ENCODE measurements around the gene PLEKHO1.

PLEKHO1 gene

GRCh38 chr1:150150133-150151021 is 661 bp downstream of the PLEKHO1 start:
- peak in 1 of 2 donors; percentile 26 for DNase-seq (ENCODE audit: low read depth in 2 of 2)

DNA sequence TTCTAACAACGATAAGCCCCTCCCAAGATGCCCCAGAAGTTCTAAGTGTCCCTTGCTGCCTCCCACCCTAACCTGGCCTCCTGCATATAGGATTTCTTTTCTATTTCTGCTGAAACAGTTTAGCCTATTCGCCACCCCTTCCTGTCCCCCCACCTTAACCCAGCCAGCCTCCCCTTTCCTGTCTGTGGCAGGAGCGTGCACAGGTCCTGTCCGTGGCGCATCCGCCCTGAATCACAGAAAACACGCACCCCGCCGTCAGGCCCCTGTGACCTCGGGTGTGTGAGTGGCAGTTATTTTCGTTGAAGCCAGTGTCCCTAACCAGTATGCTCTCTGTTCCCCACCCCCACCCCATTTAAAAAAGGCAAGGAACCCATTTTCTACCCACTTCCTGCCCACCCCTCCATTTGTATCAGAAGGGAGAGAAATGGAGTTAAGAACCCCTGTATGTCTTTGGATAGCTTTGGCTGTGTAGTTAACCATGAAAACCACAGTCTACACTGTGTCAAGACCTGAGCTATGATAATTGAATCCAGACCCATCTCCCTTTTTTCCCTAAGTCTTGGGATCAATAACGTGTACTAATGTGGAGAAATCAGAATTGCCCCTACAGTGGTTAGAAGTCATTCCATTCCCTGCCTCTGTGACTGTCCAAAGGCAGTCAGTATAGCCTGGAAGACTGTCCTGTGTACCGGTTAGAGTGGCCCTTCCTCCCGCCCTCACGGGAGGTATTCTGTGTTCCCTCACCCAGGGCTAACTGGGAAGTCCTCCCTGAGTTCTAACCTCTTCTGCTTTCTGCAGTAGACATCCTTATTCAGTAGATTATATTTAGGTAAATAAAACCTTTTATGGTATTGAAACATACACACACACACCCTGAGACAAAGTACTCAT is 1.8 kb downstream of the PLEKHO1 start:
- DNase-seq (ENCODE audit: low read depth in 2 of 2) = peak; percentile 54 to 57

GRCh38 chr1:150152182-150152536 is 2.4 kb downstream of the PLEKHO1 start:
- DNase-seq (ENCODE audit: low read depth in 2 of 2) = no peak

DNA sequence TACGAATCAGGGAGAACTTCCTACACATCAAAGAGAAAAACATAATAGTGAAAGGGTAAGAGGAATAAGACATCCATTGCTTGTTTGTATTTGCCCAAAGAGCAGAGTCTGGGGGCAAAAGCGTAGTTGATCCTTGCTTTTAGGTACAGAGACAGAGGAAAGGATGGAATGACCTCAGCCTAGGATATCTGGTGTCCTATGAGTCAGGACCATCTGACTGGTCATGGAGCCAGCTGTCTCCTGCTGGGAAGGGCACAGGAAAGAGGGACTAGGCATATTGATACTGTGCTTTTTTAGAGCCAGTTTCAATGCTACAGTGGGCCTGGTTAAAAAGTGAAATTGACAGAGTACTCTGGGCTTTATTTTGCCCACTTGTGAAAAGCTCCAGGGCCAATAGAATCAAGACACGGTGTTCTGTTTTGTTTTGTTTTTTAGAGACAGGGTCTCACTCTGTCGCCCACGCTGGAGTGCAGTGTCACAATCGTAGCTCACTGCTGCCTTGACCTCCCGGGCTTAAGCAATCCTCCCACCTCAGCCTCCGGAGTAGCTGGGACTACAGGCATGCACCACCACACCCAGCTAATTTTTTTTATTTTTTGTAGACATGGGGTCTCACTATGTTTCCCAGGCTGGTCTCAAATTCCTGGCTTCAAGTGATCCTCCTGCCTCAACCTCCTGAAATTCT is 3.2 kb downstream of the PLEKHO1 start:
- no peak for DNase-seq (ENCODE audit: low read depth in 2 of 2)

GRCh38 chr1:150154143-150154542 is 4.4 kb downstream of the PLEKHO1 start:
- no peak for DNase-seq (ENCODE audit: low read depth in 2 of 2)

DNA sequence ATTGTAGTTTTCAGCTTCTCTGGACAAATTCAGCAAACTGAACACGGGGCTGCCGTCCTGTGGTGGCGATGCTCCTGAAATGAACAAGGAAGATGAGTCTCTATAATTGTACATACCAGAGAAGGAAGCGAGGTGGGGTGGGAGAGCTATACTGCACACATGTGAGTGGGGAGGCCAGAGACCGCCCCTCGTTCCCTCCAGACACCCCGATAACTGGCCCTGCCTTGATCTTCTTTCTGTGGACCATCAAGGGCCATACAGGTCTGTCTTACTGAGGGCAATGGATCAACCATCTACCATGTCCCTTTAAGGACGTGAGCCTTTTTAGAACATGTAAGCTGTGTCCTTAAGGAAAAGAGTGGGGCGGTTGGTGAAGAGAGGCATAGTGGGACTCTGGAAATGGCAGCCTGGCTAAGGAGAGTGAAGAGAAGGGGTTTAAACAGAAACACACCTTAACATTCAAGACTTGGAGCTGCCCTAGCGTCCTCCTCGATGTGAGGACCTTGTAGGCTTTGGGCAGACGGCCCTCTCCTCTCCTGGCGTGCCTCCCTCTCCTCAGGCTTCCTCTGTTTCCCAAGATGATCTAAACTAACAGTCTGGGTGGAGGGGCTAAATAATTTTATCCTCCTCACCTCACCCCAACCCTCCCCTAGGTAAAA is 5.8 kb downstream of the PLEKHO1 start:
- DNase-seq (ENCODE audit: low read depth in 2 of 2) = no peak

- no peak for DNase-seq (ENCODE audit: low read depth in 2 of 2)
These were observed 7.3 kb downstream of the PLEKHO1 start for GRCh38 chr1:150156868-150157603.

- no peak for DNase-seq (ENCODE audit: low read depth in 2 of 2)
These were observed 9.8 kb downstream of the PLEKHO1 start for GRCh38 chr1:150159550-150159949.

DNA sequence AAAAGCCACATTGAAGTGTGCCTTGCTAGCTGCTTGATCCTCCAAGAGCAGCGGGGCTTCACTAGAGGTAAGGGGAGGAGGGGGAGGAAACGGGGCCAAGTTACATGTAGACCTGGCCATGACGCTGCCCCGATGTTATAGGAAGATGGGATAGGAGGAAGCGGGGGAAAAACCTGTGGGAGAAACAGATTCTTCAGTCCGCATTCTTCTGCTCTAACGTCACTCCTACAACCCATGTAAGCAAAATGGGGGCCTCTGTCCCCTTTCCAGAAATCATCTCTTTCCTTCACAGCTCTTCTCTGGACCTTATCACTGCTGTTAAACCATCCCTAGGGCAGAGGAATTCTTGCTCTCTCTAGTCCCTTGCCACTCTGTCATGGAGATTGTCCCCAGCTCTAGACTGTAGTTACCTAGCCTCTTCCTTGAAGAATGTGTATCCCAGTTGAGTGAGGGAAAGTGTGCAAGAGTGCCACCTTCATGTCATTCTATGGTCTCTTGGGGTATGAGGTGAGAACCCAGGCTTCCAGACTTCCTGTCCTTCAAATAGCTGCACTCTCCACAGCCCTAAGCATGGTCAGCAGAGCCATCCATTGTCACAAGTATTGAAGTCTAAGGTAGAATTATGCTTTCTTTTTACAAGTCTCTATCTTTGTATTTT is 11.4 kb downstream of the PLEKHO1 start:
- DNase-seq (ENCODE audit: low read depth in 2 of 2) = no peak

GRCh38 chr1:150161747-150162581 is 12.2 kb downstream of the PLEKHO1 start:
- no peak for DNase-seq (ENCODE audit: low read depth in 2 of 2)

GRCh38 chr1:150162582-150162861 is 12.8 kb downstream of the PLEKHO1 start:
- DNase-seq (ENCODE audit: low read depth in 2 of 2) = no peak

- DNase-seq (ENCODE audit: low read depth in 2 of 2) = no peak
These were observed 13.4 kb downstream of the PLEKHO1 start for GRCh38 chr1:150162862-150163706.

GRCh38 chr1:150164224-150164623 is 14.5 kb downstream of the PLEKHO1 start:
- DNase-seq (ENCODE audit: low read depth in 2 of 2) = no peak

DNA sequence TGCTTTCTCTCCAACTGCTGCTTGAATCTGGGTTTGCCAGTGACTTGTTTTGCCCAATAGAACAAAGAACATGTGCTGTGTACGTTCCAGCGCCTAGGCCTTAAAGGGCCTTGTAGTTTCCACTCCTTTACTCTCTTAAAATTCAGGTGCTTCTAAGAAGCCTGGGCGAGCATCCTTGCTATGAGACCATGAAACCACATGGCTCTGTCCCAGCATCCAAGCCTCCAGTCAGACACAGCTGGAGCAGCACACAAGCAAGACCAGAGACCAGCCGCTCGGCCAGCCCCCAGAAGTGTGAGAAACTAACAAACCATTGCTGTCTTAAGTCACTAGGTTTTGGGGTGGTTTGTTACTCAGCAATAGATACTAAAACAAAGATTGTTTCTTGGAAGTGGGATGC is 15.1 kb downstream of the PLEKHO1 start:
- no peak for DNase-seq (ENCODE audit: low read depth in 2 of 2)

DNA sequence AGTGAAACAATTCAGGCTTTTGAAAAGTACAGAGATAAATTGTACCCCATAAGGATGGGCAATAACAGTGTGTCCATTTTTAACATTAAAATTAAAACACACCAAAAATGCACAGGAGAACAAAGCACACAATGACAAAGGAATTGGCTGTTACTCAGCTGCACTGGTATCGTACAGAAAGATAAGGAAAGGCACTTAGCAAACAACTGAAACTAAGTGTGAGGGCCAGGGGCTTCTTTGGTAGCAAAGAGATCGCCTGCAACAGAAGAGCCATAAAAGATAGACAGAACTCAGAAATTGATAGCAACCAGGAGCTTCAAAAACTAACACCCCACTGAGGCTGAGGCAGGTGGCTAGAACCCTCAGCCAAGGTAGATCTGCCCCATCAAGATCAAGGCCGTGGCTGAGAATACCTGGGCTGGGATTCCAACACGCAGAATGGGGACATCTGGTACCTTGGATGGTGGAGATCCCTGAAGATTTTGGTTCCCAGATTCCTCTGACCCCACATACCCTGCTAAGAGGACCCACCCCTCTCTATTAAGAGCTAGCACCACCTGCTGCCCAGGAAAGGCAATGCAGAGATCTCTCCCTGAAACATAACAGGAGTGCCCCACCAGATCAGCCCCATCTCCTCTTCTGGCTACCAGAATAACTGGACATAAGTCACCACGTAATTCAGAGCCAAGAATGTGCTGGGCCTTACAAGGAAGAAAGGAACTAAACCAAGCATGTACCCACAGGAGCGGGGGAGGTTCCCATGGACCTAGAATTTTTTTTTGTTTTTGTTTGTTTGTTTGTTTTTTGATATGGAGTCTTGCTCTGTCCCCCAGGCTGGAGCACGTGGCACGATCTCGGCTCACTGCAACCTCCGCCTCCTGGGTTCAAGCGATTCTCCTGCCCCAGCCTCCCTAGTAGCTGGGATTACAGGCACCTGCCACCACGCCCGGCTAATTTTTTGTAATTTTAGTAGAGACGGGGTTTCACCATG is 16.2 kb downstream of the PLEKHO1 start:
- DNase-seq (ENCODE audit: low read depth in 2 of 2) = peak in 1 of 2 donors; percentile 39

DNA sequence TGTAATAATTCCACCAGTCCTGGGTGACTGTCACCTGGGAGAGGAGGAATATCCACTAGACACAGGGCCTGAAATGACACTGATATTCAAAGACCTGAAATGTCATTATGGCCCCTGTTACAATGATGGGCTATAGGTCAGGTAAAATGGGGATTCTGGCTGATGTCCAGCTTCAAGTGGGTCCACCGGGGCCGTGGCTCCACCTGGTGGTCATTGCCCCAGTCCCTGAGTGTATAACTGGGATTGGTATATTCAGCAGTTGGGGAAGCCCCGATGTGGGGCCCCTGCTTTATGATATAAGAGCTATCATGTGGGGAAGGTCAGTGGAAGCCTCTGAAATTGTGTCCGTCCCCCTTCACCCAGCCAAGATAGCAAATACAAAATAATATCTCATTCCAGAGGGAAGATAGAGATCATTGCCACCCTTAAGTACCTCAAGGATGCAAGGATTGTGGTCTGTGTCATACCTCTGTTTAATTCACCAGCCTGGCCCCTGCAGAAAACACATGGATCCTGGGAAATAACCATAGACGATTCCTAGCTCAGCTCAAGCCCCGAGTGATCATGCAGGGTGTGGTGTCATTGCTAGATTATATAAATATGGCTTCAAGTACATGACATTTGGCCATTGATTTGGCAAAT is 19.4 kb downstream of the PLEKHO1 start:
- no peak for DNase-seq (ENCODE audit: low read depth in 2 of 2)

- no peak for DNase-seq (ENCODE audit: low read depth in 2 of 2)
These were observed 22.1 kb downstream of the PLEKHO1 start for GRCh38 chr1:150171801-150172200.
